A673 (cell line): Measurements from ENCODE around the gene MPIG6B. TPM values are rescaled to one million over a fixed set of nuclear protein-coding genes. Genes with fewer than 3 reads are reported as not detected.
A peak's percentile ranks its signal among the peaks of the same experiment; 100 is the strongest.

Source experiments
- BruUV-seq: library from RNA; stranded (reverse); fragments of 400-500 nt; replicated peaks from 2 replicates; lab custom pipeline; 2021; lab: Mats Ljungman, UMichigan
- CTCF ChIA-PET: fragments of 300-600 bp; sonication (Branson Sonifier 250); formaldehyde crosslinking; loops from one replicate; lab custom pipeline; 2022; ENCODE audit warnings: antibody characterized with exemption; lab: Charles Lee
- POLR2A ChIA-PET: fragments of 300-600 bp; sonication (Branson Sonifier 250); formaldehyde crosslinking; loops from one replicate; lab custom pipeline; 2022; ENCODE audit warnings: antibody characterized with exemption; ENCODE audit not compliant: low non-redundant PET; lab: Charles Lee
- DNase-seq: peaks from one replicate; pipeline ENCODE4 v3.0.0-alpha.2; 2015; ENCODE audit warnings: low spot score
- H3K27ac ChIP-seq: fragments of 200-600 bp; sonication (generic); 2 replicates; pipeline ENCODE4 v1.5.1; 2016; ENCODE audit warnings: mixed run types, low read depth, mild to moderate bottlenecking, mixed read lengths, antibody characterized with exemption, low read length; ENCODE audit not compliant: poor library complexity, severe bottlenecking
- H3K27me3 ChIP-seq: fragments of 200-600 bp; sonication (generic); replicated peaks from 2 replicates; pipeline ENCODE4 v1.6.1; 2017; ENCODE audit warnings: mixed run types, low read depth, mild to moderate bottlenecking, mixed read lengths, antibody characterized with exemption, low read length; ENCODE audit not compliant: insufficient read depth, poor library complexity
- H3K36me3 ChIP-seq: fragments of 200-600 bp; sonication (generic); 2 replicates; pipeline ENCODE4 v1.6.1; 2016; ENCODE audit warnings: mixed run types, mild to moderate bottlenecking, mixed read lengths, antibody characterized with exemption, low read length; ENCODE audit not compliant: insufficient read depth, poor library complexity, severe bottlenecking
- H3K4me1 ChIP-seq: fragments of 200-600 bp; sonication (generic); 2 replicates; pipeline ENCODE4 v1.6.1; 2017; ENCODE audit warnings: mixed run types, mild to moderate bottlenecking, mixed read lengths, antibody characterized with exemption, low read length; ENCODE audit not compliant: insufficient read depth, poor library complexity, severe bottlenecking
- H3K4me3 ChIP-seq: fragments of 200-600 bp; sonication (generic); 2 replicates; pipeline ENCODE4 v1.5.1; 2016; ENCODE audit warnings: low read depth, mixed run types, mild to moderate bottlenecking, mixed read lengths, low read length; ENCODE audit not compliant: poor library complexity, severe bottlenecking
- H3K9me3 ChIP-seq: fragments of 200-600 bp; sonication (generic); 2 replicates; pipeline ENCODE4 v1.6.1; 2016; ENCODE audit warnings: mixed run types, low read depth, mild to moderate bottlenecking, mixed read lengths, antibody characterized with exemption, low read length; ENCODE audit not compliant: poor library complexity, severe bottlenecking
- CTCF ChIP-seq: fragments of 300-800, 200-600 bp; sonication (generic); conservative IDR thresholded peaks from 2 replicates; pipeline ENCODE4 v1.5.1; 2017; ENCODE audit warnings: low read depth, mild to moderate bottlenecking, antibody characterized with exemption, low read length, moderate library complexity, mixed read lengths
- EZH2 ChIP-seq: fragments of 200-600 bp; sonication (generic); IDR thresholded peaks from 2 replicates; pipeline ENCODE4 v1.6.1; 2017; ENCODE audit warnings: borderline replicate concordance, low read depth, mild to moderate bottlenecking, mixed read lengths, antibody characterized with exemption, low read length; ENCODE audit not compliant: poor library complexity, severe bottlenecking
- intact Hi-C: fragments of 100-400 bp; cut with micrococcal nuclease; formaldehyde crosslinking; loops from one replicate; pipeline ENCODE4 v1.10.0; 2022; ENCODE audit not compliant: unreplicated experiment
- total RNA-seq: library from RNA; stranded (reverse); gene quantifications from 2 replicates; pipeline ENCODE4 v1.2.3, GENCODE V29; 2021

The MPIG6B gene
- total RNA-seq, 1 experiment from 2014 or later, result not detected

GRCh38 chr6:31734247-31734820 lies 11.2 kb downstream of the MPIG6B start:
- BruUV-seq, result no TSS peak
- peaks cover 39% of the 10 kb centered on the region for H3K4me1 ChIP-seq
- CTCF ChIA-PET, result no interaction called here
- TF ChIP-seq CTCF, result no peak
- no peak for TF ChIP-seq EZH2
- no peaks in the 10 kb centered on the region for H3K27me3 ChIP-seq
- peak overlapping the region; percentile 95 for H3K27ac ChIP-seq
- DNase-seq, result no peak
- peak overlapping the region; percentile 77 for H3K4me3 ChIP-seq
- H3K36me3 ChIP-seq, result peaks cover 36% of the 10 kb centered on the region
- no peaks in the 10 kb centered on the region for H3K9me3 ChIP-seq
- intact Hi-C loops, result loop anchor here (10.0 kb wide), 1 partner anchor 190 kb away; the partner anchor contains the start of genes ATP6V1G2, DDX39B and NFKBIL1
- POLR2A ChIA-PET, result no interaction called here

- Histone ChIP-seq H3K9me3 (no peaks in the 10 kb centered on the region), H3K4me3 (peak overlapping the region; percentile 77), H3K4me1 (peaks cover 39% of the 10 kb centered on the region), H3K36me3 (peaks cover 36% of the 10 kb centered on the region), H3K27ac (peak overlapping the region; percentile 95), H3K27me3 (no peaks in the 10 kb centered on the region)
- POLR2A ChIA-PET, result no interaction called here
- peak; percentile 63 for DNase-seq
- TF ChIP-seq CTCF, result no peak
- TF ChIP-seq EZH2, result no peak
- CTCF ChIA-PET, result interaction anchor here (0.6 to 0.7 kb wide), 2 partner anchors 92 to 538 kb away, joined by 4 to 6 read pairs; no protein-coding TSS in a partner anchor
- BruUV-seq, result no TSS peak
- intact Hi-C loops, result loop anchor here (5.0 to 10.0 kb wide), 2 partner anchors 57 to 190 kb away; partner anchors contain the start of genes ATP6V1G2, DDX39B and NFKBIL1
These were observed 11.7 kb downstream of the MPIG6B start for GRCh38 chr6:31734821-31735406.

GRCh38 chr6:31736021-31736767 lies 13.0 kb downstream of the MPIG6B start, which contains the start of gene CLIC1:
TSS of gene CLIC1 (minus strand) at chr6:31736530. CDS start at chr6:31736300, 230 bp downstream.
- intact Hi-C loops, result loop anchor here (5.0 to 10.0 kb wide), 2 partner anchors 56 to 191 kb away; partner anchors contain the start of genes ATP6V1G2, DDX39B and NFKBIL1
- peaks cover 43% of the 10 kb centered on the region for H3K4me1 ChIP-seq
- ChIA-PET POLR2A (interaction anchor here (0.5 to 0.7 kb wide), 2 partner anchors 91 to 1053 kb away, joined by 3 read pairs; partner anchors contain the start of gene HSPA1B), CTCF (interaction anchor here (1.5 kb wide), 1 partner anchor 55 kb away, joined by 4 read pairs; no protein-coding TSS in a partner anchor)
- H3K27ac ChIP-seq, result peak within 1 kb of the TSS; percentile 95
- TF ChIP-seq CTCF (no peak), EZH2 (no peak)
- H3K36me3 ChIP-seq, result peaks cover 32% of the 10 kb centered on the region
- H3K9me3 ChIP-seq, result no peaks in the 10 kb centered on the region
- no peaks in the 10 kb centered on the region for H3K27me3 ChIP-seq
- DNase-seq, result peak; percentile 93
- peak within 1 kb of the TSS; percentile 77 for H3K4me3 ChIP-seq
- BruUV-seq, result TSS peak; percentile 52
